SK-N-SH (cell line): ENCODE data around the gene ITGB8. TPM values are rescaled to one million over a fixed set of nuclear protein-coding genes. Genes with fewer than 3 reads are reported as not detected.

Experiments used
- CTCF ChIA-PET: fragments of 300-600, 350-600 bp; formaldehyde crosslinking; extraction: SDS; loops from one replicate; lab custom pipeline; 2021; lab: Yijun Ruan, JAX
- POLR2A ChIA-PET: fragments of 350-600 bp; sonication (Branson Sonifier 250); formaldehyde crosslinking; extraction: SDS; loops from one replicate; lab custom pipeline; 2020; ENCODE audit warnings: antibody characterized with exemption, inconsistent platforms; lab: Yijun Ruan, JAX
- DNase-seq: peaks from one replicate; pipeline ENCODE4 v3.0.0; 2012
- H2AFZ ChIP-seq: fragments of 200-600 bp; sonication (generic); 2 replicates; pipeline ENCODE4 v1.8.1; 2016; ENCODE audit warnings: antibody characterized with exemption, mild to moderate bottlenecking, low read depth
- H3F3A ChIP-seq: fragments of 200-600 bp; sonication (generic); replicated peaks from 2 replicates; pipeline ENCODE3; 2016; ENCODE audit warnings: antibody characterized with exemption, mild to moderate bottlenecking; ENCODE audit not compliant: insufficient read depth
- H3K27ac ChIP-seq, 2 experiments: fragments of 200-500 bp in 1 of 2; fragments of 200-600 bp in 1 of 2; sonication (Bioruptor generic) in 1 of 2; sonication (generic), shearing (Covaris generic) in 1 of 2; 2 replicates each; pipeline versions ENCODE4 v1.5.1 to v1.6.1; 2014 to 2016; ENCODE audit warnings: low read depth in 2 of 2, inconsistent platforms in 1 of 2, low read length in 1 of 2, mild to moderate bottlenecking in 1 of 2, mixed read lengths in 1 of 2
- H3K27me3 ChIP-seq: fragments of 200-600 bp; sonication (generic), shearing (Covaris generic); 2 replicates; pipeline ENCODE4 v1.6.1; 2016; ENCODE audit warnings: mixed run types; ENCODE audit not compliant: insufficient read depth
- H3K36me3 ChIP-seq, 2 experiments: fragments of 200-500 bp in 1 of 2; fragments of 200-600 bp in 1 of 2; sonication (Bioruptor generic) in 1 of 2; sonication (generic) in 1 of 2; replicated peaks in 1 of 2; 2 replicates each; pipeline versions ENCODE3 to v1.5.1; 2014 to 2016; ENCODE audit warnings: low read length in 1 of 2, mild to moderate bottlenecking in 1 of 2; ENCODE audit not compliant: insufficient read depth in 2 of 2, control insufficient read depth in 1 of 2
- H3K4me1 ChIP-seq, 2 experiments: fragments of 200-500 bp in 1 of 2; fragments of 200-600 bp in 1 of 2; sonication (Bioruptor generic) in 1 of 2; sonication (generic), shearing (Covaris generic) in 1 of 2; 2 replicates each; pipeline versions ENCODE4 v1.5.1 to v1.6.1; 2014 to 2016; ENCODE audit warnings: low read depth in 1 of 2, low read length in 1 of 2, mixed run types in 1 of 2; ENCODE audit not compliant: insufficient read depth in 2 of 2, control insufficient read depth in 1 of 2
- H3K4me2 ChIP-seq: fragments of 200-600 bp; sonication (generic), shearing (Covaris generic); 2 replicates; pipeline ENCODE4 v1.6.1; 2017; ENCODE audit warnings: mixed run types
- H3K4me3 ChIP-seq, 2 experiments: fragments of 200-500 bp in 1 of 2; fragments of 200-600 bp in 1 of 2; sonication (Bioruptor generic) in 1 of 2; sonication (generic), shearing (Covaris generic) in 1 of 2; 2 replicates each; pipeline versions ENCODE4 v1.5.1 to v1.8.1; 2014 to 2016; ENCODE audit warnings: low read depth in 2 of 2, inconsistent platforms in 1 of 2, low read length in 1 of 2, mild to moderate bottlenecking in 1 of 2, mixed read lengths in 1 of 2, moderate library complexity in 1 of 2
- H3K79me2 ChIP-seq: fragments of 200-600 bp; sonication (generic); 2 replicates; pipeline ENCODE4 v1.8.1; 2017; ENCODE audit warnings: mild to moderate bottlenecking; ENCODE audit not compliant: insufficient read depth
- H3K9ac ChIP-seq: fragments of 200-600 bp; sonication (generic); 2 replicates; pipeline ENCODE4 v1.6.1; 2017; ENCODE audit warnings: mixed run types
- H3K9me2 ChIP-seq: fragments of 200-600 bp; sonication (generic); 2 replicates; pipeline ENCODE4 v1.6.1; 2017; ENCODE audit warnings: mixed run types
- H3K9me3 ChIP-seq: fragments of 200-600 bp; sonication (generic); 2 replicates; pipeline ENCODE4 v1.6.1; 2017; ENCODE audit warnings: mixed run types, mild to moderate bottlenecking, moderate library complexity
- H4K20me1 ChIP-seq: fragments of 200-600 bp; sonication (generic); 2 replicates; pipeline ENCODE4 v1.6.1; 2017; ENCODE audit warnings: mild to moderate bottlenecking, mixed run types; ENCODE audit not compliant: insufficient read depth
- CHD2 ChIP-seq: fragments of 150-350 bp; IDR thresholded peaks from 2 replicates; pipeline ENCODE4 v1.6.1; 2018; ENCODE audit warnings: low read length; ENCODE audit not compliant: partially characterized antibody
- ELF1 ChIP-seq: IDR thresholded peaks from 2 replicates; pipeline ENCODE4 v1.4.0; 2012
- EP300 ChIP-seq, 2 experiments: IDR thresholded peaks; 2 replicates each; pipeline versions ENCODE4 v1.4.0 to v1.6.1; 2012; ENCODE audit warnings: borderline replicate concordance in 1 of 2, low read depth in 1 of 2, low read length in 1 of 2
- EZH2phosphoT487 ChIP-seq: fragments of 200-600 bp; sonication (generic); IDR thresholded peaks from 2 replicates; pipeline ENCODE4 v1.6.1; 2017; ENCODE audit warnings: low read depth, mixed run types, mild to moderate bottlenecking, antibody characterized with exemption, moderate library complexity, borderline replicate concordance
- FOXJ3 ChIP-seq: sonication (generic); formaldehyde crosslinking; IDR thresholded peaks from 2 replicates; pipeline ENCODE4 v1.5.1; 2020; ENCODE audit warnings: mild to moderate bottlenecking, missing genetic modification reagents
- FOXM1 ChIP-seq: IDR thresholded peaks from 2 replicates; pipeline ENCODE4 v1.4.0; 2012; ENCODE audit warnings: low read depth, mild to moderate bottlenecking
- MAX ChIP-seq: IDR thresholded peaks from 2 replicates; pipeline ENCODE4 v1.4.0; 2012; ENCODE audit warnings: low read depth
- MXI1 ChIP-seq: IDR thresholded peaks from 2 replicates; pipeline ENCODE4 v1.6.1; 2012; ENCODE audit warnings: mild to moderate bottlenecking, low read depth, low read length, improper control_type of control experiment
- NFIC ChIP-seq: IDR thresholded peaks from 2 replicates; pipeline ENCODE4 v1.4.0; 2012; ENCODE audit warnings: borderline replicate concordance
- RAD21 ChIP-seq: IDR thresholded peaks from 2 replicates; pipeline ENCODE4 v1.6.1; 2012; ENCODE audit warnings: mild to moderate bottlenecking, low read length
- RXRA ChIP-seq: IDR thresholded peaks from 2 replicates; pipeline ENCODE4 v1.4.0; 2012; ENCODE audit warnings: low read depth, mild to moderate bottlenecking, borderline replicate concordance
- SIN3A ChIP-seq: IDR thresholded peaks from 2 replicates; pipeline ENCODE4 v1.6.1; 2012; ENCODE audit warnings: low read depth, mild to moderate bottlenecking, low read length, moderate library complexity, borderline replicate concordance
- SMC3 ChIP-seq: IDR thresholded peaks from 2 replicates; pipeline ENCODE4 v1.6.1; 2012; ENCODE audit warnings: low read depth, low read length, improper control_type of control experiment
- TCF12 ChIP-seq: IDR thresholded peaks from 2 replicates; pipeline ENCODE4 v1.4.0; 2012
- TEAD4 ChIP-seq: IDR thresholded peaks from 2 replicates; pipeline ENCODE4 v1.4.0; 2012; ENCODE audit warnings: mild to moderate bottlenecking, borderline replicate concordance; ENCODE audit not compliant: insufficient read depth
- YY1 ChIP-seq: IDR thresholded peaks from 2 replicates; pipeline ENCODE4 v1.4.0; 2012; ENCODE audit warnings: low read depth, mild to moderate bottlenecking
- WGBS: methylation state at CpG from one replicate; pipeline ENCODE4 v1.1.6; 2017; ENCODE audit warnings: low lambda C conversion rate; 5-methylcytosine and 5-hydroxymethylcytosine counted together
- polyA plus RNA-seq, 3 experiments: library from polyadenylated mRNA; depleted of rRNA; stranded (reverse); fragments of >200 nt; gene quantifications; 2 replicates each; pipeline ENCODE4 v1.2.3, GENCODE V29; 2012
- TF ChIP-seq, protein P1 (sequence below): IDR thresholded peaks from 2 replicates; pipeline ENCODE4 v1.6.1; 2012; ENCODE audit warnings: mild to moderate bottlenecking, low read depth, low read length, moderate library complexity
- TF ChIP-seq, protein P2 (sequence below): IDR thresholded peaks from 2 replicates; pipeline ENCODE4; 2012
- TF ChIP-seq, protein P3 (sequence below): IDR thresholded peaks from 2 replicates; pipeline ENCODE4 v1.4.0; 2012; ENCODE audit warnings: low read depth, borderline replicate concordance
- TF ChIP-seq, protein P4 (sequence below): fragments of 150-350 bp; IDR thresholded peaks from 2 replicates; pipeline ENCODE4 v1.6.1; 2016; ENCODE audit warnings: mild to moderate bottlenecking, low read depth, low read length
- TF ChIP-seq, protein P5 (sequence below): fragments of 150-350 bp; IDR thresholded peaks from 2 replicates; pipeline ENCODE4 v1.6.1; 2017; ENCODE audit warnings: antibody characterized with exemption, low read length, low read depth, borderline replicate concordance

The ITGB8 gene
- polyA plus RNA-seq, 1 of the 3 experiments (the other 2 are of a cell fraction), result 0.62 TPM

DNA sequence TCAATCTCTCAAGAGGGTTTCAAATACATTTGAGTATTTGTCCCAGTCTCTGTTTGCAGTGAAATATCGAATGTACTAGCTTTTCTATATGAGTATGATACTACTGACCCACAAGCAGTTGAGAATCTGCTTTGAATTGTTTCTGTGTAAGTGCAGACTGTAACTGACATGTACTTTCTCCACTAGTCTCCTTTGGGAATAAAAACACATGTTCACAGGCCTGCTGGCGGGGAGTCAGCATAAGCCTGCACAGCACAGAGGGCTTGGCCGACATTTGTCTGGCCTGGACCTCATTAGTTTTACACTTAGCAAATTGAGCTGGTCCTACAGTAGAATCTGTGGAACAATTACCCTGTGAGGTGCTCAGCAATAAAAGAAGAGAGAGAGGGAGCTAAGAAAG lies 72.6 kb downstream of the ITGB8 start:
- CTCF ChIA-PET, result interaction anchor here (0.7 to 2.8 kb wide), 12 partner anchors 10 to 252 kb away, joined by 3 to 14 read pairs (median 4); no protein-coding TSS in a partner anchor
- Histone ChIP-seq H4K20me1 (no peaks in the 10 kb centered on the region), H3K4me3 (no peak overlapping the region), H3K27ac (no peak overlapping the region; a peak in 1 of 4 replicates), H3F3A (no peaks in the 10 kb centered on the region), H2AFZ (no peak overlapping the region), H3K4me1 (peaks cover 0 to 9% of the 10 kb centered on the region in 2 experiments; a peak in 2 of 4 replicates), H3K9me3 (no peaks in the 10 kb centered on the region), H3K27me3 (no peaks in the 10 kb centered on the region), H3K4me2 (no peak overlapping the region), H3K36me3 (no peaks in the 10 kb centered on the region), H3K9me2 (no peaks in the 10 kb centered on the region), H3K79me2 (no peaks in the 10 kb centered on the region), H3K9ac (no peak overlapping the region)
- POLR2A ChIA-PET, result interaction anchor here (0.6 kb wide), 1 partner anchor 183 kb away, joined by 4 read pairs; no protein-coding TSS in a partner anchor
- WGBS, result 72% methylated on average over 3 of the region's 3 CpGs
- no peak for DNase-seq
- no peak for TF ChIP-seq SIN3A
- peak; percentile 21; the same call in 1 of the 2 replicates for TF ChIP-seq RAD21
- TF ChIP-seq YY1, result no peak

GRCh38 chr7:20404320-20404719 lies 73.6 kb downstream of the ITGB8 start:
- TF ChIP-seq, protein P1, sequence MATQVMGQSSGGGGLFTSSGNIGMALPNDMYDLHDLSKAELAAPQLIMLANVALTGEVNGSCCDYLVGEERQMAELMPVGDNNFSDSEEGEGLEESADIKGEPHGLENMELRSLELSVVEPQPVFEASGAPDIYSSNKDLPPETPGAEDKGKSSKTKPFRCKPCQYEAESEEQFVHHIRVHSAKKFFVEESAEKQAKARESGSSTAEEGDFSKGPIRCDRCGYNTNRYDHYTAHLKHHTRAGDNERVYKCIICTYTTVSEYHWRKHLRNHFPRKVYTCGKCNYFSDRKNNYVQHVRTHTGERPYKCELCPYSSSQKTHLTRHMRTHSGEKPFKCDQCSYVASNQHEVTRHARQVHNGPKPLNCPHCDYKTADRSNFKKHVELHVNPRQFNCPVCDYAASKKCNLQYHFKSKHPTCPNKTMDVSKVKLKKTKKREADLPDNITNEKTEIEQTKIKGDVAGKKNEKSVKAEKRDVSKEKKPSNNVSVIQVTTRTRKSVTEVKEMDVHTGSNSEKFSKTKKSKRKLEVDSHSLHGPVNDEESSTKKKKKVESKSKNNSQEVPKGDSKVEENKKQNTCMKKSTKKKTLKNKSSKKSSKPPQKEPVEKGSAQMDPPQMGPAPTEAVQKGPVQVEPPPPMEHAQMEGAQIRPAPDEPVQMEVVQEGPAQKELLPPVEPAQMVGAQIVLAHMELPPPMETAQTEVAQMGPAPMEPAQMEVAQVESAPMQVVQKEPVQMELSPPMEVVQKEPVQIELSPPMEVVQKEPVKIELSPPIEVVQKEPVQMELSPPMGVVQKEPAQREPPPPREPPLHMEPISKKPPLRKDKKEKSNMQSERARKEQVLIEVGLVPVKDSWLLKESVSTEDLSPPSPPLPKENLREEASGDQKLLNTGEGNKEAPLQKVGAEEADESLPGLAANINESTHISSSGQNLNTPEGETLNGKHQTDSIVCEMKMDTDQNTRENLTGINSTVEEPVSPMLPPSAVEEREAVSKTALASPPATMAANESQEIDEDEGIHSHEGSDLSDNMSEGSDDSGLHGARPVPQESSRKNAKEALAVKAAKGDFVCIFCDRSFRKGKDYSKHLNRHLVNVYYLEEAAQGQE, result no peak
- TF ChIP-seq CHD2, result no peak
- no peak for TF ChIP-seq MXI1
- TF ChIP-seq MAX, result no peak
- no peak for TF ChIP-seq FOXJ3 (CRISPR knock-in tag)
- no peak for TF ChIP-seq FOXM1
- no peak for TF ChIP-seq TEAD4
- no peak for TF ChIP-seq ELF1
- no peak for TF ChIP-seq EP300 (IDR thresholded peaks at IDR 0.05; ENCODE audit: borderline replicate concordance in 1 of 2, low read depth in 1 of 2, low read length in 1 of 2)
- TF ChIP-seq, protein P2, sequence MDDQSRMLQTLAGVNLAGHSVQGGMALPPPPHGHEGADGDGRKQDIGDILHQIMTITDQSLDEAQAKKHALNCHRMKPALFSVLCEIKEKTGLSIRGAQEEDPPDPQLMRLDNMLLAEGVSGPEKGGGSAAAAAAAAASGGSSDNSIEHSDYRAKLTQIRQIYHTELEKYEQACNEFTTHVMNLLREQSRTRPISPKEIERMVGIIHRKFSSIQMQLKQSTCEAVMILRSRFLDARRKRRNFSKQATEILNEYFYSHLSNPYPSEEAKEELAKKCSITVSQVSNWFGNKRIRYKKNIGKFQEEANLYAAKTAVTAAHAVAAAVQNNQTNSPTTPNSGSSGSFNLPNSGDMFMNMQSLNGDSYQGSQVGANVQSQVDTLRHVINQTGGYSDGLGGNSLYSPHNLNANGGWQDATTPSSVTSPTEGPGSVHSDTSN, result no peak
- no peak for TF ChIP-seq SMC3
- TF ChIP-seq, protein P3, sequence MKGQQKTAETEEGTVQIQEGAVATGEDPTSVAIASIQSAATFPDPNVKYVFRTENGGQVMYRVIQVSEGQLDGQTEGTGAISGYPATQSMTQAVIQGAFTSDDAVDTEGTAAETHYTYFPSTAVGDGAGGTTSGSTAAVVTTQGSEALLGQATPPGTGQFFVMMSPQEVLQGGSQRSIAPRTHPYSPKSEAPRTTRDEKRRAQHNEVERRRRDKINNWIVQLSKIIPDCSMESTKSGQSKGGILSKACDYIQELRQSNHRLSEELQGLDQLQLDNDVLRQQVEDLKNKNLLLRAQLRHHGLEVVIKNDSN, result no peak
- no peak for TF ChIP-seq NFIC
- TF ChIP-seq EZH2phosphoT487, result no peak
- no peak for TF ChIP-seq RXRA
- TF ChIP-seq TCF12, result no peak
- TF ChIP-seq, protein P4, sequence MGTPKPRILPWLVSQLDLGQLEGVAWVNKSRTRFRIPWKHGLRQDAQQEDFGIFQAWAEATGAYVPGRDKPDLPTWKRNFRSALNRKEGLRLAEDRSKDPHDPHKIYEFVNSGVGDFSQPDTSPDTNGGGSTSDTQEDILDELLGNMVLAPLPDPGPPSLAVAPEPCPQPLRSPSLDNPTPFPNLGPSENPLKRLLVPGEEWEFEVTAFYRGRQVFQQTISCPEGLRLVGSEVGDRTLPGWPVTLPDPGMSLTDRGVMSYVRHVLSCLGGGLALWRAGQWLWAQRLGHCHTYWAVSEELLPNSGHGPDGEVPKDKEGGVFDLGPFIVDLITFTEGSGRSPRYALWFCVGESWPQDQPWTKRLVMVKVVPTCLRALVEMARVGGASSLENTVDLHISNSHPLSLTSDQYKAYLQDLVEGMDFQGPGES, result no peak
- TF ChIP-seq, protein P5, sequence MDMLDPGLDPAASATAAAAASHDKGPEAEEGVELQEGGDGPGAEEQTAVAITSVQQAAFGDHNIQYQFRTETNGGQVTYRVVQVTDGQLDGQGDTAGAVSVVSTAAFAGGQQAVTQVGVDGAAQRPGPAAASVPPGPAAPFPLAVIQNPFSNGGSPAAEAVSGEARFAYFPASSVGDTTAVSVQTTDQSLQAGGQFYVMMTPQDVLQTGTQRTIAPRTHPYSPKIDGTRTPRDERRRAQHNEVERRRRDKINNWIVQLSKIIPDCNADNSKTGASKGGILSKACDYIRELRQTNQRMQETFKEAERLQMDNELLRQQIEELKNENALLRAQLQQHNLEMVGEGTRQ, result no peak
- TF ChIP-seq, all 33 proteins: peak for 0
- Histone ChIP-seq H3K36me3 (no peaks in the 10 kb centered on the region), H2AFZ (no peak overlapping the region), H3K79me2 (no peaks in the 10 kb centered on the region), H3K9me3 (no peaks in the 10 kb centered on the region), H3K9ac (no peak overlapping the region), H3K27ac (no peak overlapping the region), H3F3A (no peaks in the 10 kb centered on the region), H4K20me1 (no peaks in the 10 kb centered on the region), H3K27me3 (no peaks in the 10 kb centered on the region), H3K4me3 (no peak overlapping the region), H3K4me1 (peaks cover 0 to 11% of the 10 kb centered on the region in 2 experiments; a peak in 2 of 4 replicates), H3K9me2 (no peaks in the 10 kb centered on the region), H3K4me2 (no peak overlapping the region)
- DNase-seq, result no peak
- ChIA-PET CTCF (interaction anchor here (0.6 to 2.4 kb wide), 6 partner anchors 9 to 74 kb away, joined by 3 to 9 read pairs (median 4); partner anchors contain the start of gene ITGB8), POLR2A (no interaction called here)
- 86% methylated on average over 6 of the region's 6 CpGs for WGBS
